ENCODE measurements around the gene CCBE1.

Gene CCBE1

GRCh38 chr18:59576541-59577385, 120.5 kb downstream of the CCBE1 start:
- FAIRE-seq (no peak), DNase-seq (ENCODE audit: insufficient read length, low spot score) (no peak)

GRCh38 chr18:59575995-59576394, 121.2 kb downstream of the CCBE1 start:
- FAIRE-seq: no peak
- DNase-seq (ENCODE audit: insufficient read length, low spot score): no peak

- FAIRE-seq: no peak
Measured at GRCh38 chr18:59573962-59574361, 123.3 kb downstream of the CCBE1 start.

GRCh38 chr18:59571902-59572301, 125.3 kb downstream of the CCBE1 start:
- no peak for DNase-seq (ENCODE audit: insufficient read length, low spot score)
- FAIRE-seq: no peak

More at GRCh38 chr18:59573962-59574361, 123.3 kb downstream of the CCBE1 start:
- no peak for DNase-seq (ENCODE audit: insufficient read length, low spot score)

- FAIRE-seq: no peak
- no peak for DNase-seq (ENCODE audit: insufficient read length, low spot score)
Measured at GRCh38 chr18:59570796-59571195, 126.4 kb downstream of the CCBE1 start.

DNA sequence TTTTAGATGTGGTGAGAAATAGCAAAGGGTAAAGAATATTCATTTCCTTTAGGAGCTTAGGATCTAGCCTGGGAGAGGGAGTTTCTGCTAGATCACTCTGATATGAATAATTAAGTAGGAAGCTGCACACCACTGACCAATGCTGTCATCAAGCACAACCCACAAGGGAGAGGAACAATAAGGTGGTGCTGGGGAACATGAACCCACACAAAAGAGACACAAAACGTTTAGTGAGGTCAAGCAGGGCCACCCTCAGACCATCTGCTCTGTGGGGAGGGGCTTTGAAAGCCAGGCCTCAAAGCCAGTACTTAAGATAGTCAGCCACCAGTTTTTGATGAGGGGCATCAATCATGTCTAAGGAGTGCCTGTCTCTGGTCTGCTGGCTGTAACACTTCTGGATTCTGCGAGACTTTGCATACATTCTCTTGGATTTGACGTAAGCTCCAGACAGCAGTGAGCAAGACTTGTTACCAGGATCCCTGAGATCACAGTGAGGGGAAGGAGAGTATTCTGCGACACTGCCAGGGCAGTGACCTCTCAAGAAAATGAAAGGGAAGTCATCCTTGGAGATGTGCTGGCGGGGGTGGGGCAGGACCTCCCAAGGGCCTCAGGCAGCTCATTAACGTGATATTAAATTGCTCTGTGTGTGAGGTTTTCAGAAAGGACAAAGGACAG, 127.0 kb downstream of the CCBE1 start:
- FAIRE-seq (no peak), DNase-seq (ENCODE audit: insufficient read length, low spot score) (no peak)

DNA sequence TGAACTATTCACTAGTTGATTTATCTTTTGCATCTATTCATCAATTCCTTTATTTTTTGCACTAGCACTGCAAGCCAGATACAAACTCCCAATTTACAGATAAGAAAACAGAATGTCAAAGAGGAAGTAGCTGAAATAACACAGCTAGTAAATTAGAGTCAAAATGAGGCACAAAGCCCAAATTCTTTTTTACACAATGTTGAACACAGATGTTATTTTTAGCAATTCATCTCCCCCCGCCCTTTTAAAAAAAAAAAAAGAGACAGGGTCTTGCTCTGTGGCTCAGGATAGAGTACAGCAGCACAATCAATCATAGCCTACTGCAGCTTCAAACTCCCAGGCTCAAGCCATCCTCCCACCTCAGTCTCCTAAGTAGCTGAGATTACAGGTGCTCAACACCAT, 127.8 kb downstream of the CCBE1 start:
- no peak for FAIRE-seq
- DNase-seq (ENCODE audit: insufficient read length, low spot score): no peak

DNA sequence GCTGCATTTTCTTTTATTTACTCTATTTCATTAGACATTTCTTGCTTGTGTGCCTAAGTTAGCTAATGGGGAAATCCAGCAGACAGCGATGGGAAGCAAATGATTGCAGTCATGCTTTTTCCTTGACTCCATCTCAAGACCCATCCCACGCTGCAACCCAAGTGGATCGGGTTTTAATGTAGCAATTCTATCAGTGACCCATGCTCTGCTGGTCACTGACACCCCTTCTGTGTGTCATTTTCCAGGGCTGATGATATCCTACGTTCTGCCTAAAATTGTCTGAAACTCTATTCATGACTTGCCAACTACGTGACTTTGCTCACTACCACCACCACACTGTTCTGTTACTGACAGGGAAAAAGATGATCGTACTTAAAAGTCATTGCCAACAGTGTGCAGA, 129.8 kb downstream of the CCBE1 start:
- FAIRE-seq (no peak), DNase-seq (ENCODE audit: insufficient read length, low spot score) (no peak)

DNA sequence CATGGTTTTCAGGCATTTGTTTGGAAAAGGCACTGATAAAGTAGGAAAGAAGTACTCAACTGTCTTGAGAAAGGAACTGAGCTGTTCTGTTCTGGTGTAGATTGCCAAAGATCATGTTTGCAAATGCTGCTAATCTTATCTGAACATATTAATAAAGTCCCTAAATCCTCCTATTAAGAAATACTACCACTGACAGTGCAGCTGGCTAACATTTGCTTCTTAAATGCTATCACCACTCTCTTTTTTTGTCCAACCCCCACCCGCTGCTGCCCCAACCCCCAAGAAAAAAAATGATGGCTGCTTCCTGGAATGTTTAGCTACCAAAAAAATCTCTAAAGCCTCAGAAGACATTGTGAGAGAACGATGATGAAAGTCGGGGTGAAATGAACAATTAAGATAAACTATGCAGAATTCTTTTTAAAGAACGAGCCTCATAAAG, 130.7 kb downstream of the CCBE1 start:
- DNase-seq (ENCODE audit: insufficient read length, low spot score): no peak
- no peak for FAIRE-seq

GRCh38 chr18:59565957-59566356, 131.3 kb downstream of the CCBE1 start:
- FAIRE-seq: no peak
- DNase-seq (ENCODE audit: insufficient read length, low spot score): no peak

DNA sequence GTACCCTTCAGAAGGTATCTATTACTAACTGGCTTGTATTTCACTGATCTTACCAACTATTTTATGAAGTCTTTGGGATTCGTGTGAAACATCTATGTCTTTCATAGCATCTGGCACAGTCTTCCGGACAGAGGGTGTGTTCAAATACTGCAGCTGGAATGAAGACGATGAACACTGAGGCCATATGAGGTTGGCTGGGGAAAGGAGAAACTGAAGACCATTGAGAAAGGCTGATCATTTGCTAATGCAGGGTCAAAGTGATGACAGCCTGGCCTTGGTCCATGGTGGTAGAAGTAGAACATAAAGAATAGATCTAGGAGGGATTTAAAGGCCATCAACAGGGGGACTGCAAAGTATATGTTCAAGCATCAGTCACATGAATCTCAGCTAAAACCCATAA, 132.7 kb downstream of the CCBE1 start:
- no peak for DNase-seq (ENCODE audit: insufficient read length, low spot score)
- FAIRE-seq: no peak

DNA sequence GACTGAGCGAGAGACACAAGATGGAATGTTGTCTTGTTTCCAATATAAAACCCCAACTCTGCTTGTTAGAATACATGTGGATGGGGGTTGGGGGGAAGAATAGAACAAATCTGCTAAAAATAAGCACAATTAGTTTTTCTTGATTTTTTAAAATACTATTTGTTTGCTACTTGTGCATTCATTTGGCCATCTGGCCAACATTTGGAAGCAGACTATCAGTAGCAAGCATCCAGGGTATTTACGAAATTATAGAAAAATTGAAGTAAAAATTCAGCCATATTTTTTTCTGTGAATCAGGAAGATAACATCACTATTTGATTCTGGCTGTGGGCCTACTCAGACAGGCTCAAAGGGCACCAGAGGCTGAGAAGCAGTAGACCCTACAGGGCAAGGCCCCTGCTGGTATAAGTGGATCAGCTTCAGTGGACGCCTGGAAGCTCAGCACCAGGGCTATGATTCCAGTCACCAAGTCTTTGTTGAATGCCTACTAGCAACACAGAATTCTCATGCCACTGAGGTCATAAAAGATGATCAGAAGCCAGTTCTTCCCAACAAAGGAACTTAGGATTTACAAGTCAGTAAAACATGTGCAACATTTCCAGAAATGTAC, 133.9 kb downstream of the CCBE1 start:
- DNase-seq (ENCODE audit: insufficient read length, low spot score) (no peak), FAIRE-seq (no peak)

DNA sequence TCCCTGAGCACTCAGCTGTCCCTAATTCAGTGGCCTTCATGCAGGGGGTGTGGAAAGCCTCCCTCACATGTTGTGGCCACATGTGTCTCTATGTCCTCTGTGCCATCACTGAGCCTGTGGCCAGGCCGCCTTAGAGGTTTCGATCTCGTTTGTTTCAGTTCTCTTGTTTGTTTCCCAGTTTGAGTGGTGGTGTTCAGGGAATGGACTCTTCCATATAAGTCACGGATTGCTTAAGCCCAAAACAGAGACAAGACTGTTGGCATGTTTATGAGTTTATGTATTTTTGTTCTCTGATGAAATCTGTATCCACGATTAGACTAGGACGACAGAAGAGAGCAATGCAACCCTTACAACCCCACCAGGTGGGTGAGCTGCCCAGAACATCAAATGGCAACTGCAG, 134.5 kb downstream of the CCBE1 start:
- FAIRE-seq: no peak

DNA sequence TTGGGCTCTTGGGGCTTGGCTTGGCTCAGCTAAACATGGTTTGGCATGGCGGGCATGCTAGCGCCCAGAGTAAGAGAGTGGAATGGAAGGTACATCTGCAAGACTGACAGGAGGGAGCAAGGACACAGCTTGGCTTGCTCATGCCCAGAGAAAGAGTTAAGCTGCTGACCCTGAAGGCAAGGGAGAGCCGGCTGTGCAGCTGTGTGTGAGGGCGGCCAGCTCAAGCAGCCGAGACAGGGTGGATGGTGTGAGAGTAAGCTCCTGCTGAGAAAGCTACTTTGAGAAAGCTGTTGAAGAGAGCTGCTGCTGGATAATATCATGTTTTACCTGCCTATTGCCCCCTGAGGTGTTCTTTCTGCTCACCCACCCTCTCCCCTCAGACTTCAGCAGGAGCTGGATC, 135.6 kb downstream of the CCBE1 start:
- DNase-seq (ENCODE audit: insufficient read length, low spot score) (no peak), FAIRE-seq (no peak)

More for the DNA sequence above, 134.5 kb downstream of the CCBE1 start:
- no peak for DNase-seq (ENCODE audit: insufficient read length, low spot score)

DNA sequence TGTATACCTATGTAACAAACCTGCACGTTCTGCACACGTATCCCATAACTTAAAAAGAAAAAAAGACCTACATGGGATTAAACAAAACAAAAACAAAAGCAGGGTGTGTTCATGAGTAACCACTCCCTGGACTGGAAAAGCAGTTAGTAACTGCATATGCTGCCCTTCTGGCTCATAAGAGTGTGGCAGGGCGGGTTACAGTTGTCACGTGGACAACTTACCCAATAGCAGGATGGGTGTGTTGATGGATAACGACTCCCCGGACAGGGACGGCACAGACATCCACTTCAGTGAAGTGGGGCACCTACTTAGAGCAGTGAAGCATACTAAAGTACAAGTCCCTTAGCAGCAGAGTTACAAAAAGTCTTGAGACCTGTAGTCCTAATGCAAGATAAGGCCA, 136.7 kb downstream of the CCBE1 start:
- FAIRE-seq: no peak

DNA sequence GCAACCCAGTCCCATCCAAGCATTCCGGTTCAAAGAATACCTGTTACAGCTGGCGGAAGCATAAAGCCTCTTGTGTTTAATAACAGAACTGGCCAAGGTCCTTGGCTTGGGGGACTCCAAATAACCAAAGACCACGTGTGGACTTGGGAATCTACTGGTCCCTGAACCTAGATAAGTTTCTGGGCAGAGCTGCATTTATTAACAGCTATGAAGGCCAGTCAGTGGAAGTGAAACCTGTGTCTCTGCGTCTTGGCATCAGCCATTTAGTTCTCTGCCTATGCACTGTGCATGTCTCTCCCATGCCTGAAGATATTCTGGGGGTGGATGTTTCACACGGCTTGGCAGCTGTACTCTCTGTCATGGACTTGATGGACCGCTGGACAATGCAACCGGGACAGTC, 137.7 kb downstream of the CCBE1 start:
- no peak for FAIRE-seq
- no peak for DNase-seq (ENCODE audit: insufficient read length, low spot score)

More for the DNA sequence above, 136.7 kb downstream of the CCBE1 start:
- DNase-seq (ENCODE audit: insufficient read length, low spot score): no peak

- DNase-seq (ENCODE audit: insufficient read length, low spot score) (no peak), FAIRE-seq (no peak)
Measured at GRCh38 chr18:59555995-59556659, 141.1 kb downstream of the CCBE1 start.

DNA sequence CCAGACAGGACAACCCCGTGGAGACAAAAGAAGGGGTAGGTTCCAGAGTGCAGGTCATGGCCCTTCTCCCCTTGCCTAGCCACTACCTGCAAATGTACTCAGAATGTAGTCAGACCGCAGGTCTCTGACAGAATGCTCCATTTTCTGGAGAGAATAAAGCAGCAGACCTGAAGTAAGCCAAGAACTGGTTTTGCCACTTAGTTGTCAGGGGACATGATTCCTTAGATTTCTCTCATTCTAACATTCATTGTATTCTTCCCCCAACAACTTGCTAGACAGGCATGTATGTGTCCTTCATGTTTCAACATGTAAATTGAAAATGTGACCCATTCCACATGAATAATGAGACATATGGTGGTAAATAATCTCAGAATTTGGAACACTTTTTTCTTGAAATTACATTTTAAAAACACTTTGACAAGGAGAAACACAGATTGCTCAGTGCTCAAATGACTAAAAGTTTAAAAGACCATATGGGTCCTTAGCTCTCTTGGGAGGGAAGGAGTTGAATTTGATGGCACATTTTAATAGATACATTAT, 142.4 kb downstream of the CCBE1 start:
- DNase-seq (ENCODE audit: insufficient read length, low spot score) (no peak), FAIRE-seq (no peak)

GRCh38 chr18:59553273-59553870, 143.9 kb downstream of the CCBE1 start:
- FAIRE-seq: no peak
- DNase-seq (ENCODE audit: insufficient read length, low spot score): no peak

GRCh38 chr18:59551902-59552635, 145.2 kb downstream of the CCBE1 start:
- no peak for DNase-seq (ENCODE audit: insufficient read length, low spot score)
- FAIRE-seq: no peak

All from HTR-8/SVneo (cell line).